Rectal smooth muscle tissue (tissue), 1 donor: ENCODE measurements around the gene TGFBR3.
"Not testable (repeated sequence)": the region's sequence is repeated elsewhere in the genome, so short reads cannot be mapped to it uniquely, and the experiment has no call there.

Experiments used
- H3K27ac ChIP-seq: one replicate; pipeline ENCODE4 v1.7.0; 2013; ENCODE audit warnings: low read depth, low read length, inconsistent platforms
- H3K27me3 ChIP-seq: one replicate; pipeline ENCODE4 v1.7.0; 2013; ENCODE audit warnings: low read length; ENCODE audit not compliant: control insufficient read depth, insufficient read depth
- H3K36me3 ChIP-seq: one replicate; pipeline ENCODE4 v1.7.0; 2013; ENCODE audit warnings: low read length; ENCODE audit not compliant: control insufficient read depth, insufficient read depth
- H3K4me1 ChIP-seq: one replicate; pipeline ENCODE4 v1.7.0; 2013; ENCODE audit warnings: low read length; ENCODE audit not compliant: control insufficient read depth, insufficient read depth
- H3K4me3 ChIP-seq: one replicate; pipeline ENCODE4 v1.7.0; 2013; ENCODE audit warnings: low read length
- H3K9ac ChIP-seq: one replicate; pipeline ENCODE4 v1.7.0; 2013; ENCODE audit warnings: low read length

TGFBR3 gene

DNA sequence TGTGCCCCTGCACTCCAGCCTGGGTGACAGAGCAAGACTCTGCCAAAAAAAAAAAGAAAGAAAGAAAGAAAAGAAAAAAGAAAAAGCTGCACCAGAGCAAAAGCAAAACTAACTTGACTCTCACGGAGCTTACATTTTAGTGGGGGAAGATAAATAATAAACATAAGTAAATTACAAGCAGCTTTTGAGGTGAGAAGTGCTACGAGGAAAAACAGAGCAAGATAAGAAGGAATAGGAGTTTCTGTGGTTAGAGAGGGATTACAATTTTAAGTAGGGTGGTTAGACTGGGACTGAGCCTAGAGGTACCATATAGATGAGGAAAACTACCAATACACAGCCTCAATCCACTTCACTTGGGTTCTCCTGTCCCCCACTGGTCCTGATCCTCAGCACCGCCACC lies 43.9 kb downstream of the TGFBR3 start:
- Histone ChIP-seq H3K4me1 (peaks cover 17% of the 10 kb centered on the region), H3K9ac (no peak overlapping the region), H3K27me3 (no peaks in the 10 kb centered on the region), H3K4me3 (no peak overlapping the region), H3K27ac (no peak overlapping the region), H3K36me3 (no peaks in the 10 kb centered on the region)

DNA sequence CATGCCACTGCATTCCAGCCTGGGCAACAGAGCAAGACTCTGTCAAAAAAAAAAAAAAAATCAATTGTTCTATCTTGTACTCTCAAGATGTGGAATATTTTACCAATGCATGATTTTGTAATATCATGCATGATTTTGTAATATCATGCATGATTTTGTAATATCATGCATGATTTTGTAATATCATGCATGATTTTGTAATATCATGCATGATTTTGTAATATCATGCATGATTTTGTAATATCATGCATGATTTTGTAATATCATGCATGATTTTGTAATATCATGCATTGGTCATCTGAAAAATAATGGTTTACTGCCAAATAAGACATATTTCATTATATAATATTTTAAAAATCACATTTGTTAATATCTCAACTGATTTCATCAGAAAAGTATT lies 45.7 kb downstream of the TGFBR3 start:
- not testable (repeated sequence) for H3K4me1 ChIP-seq, H3K9ac ChIP-seq, H3K27me3 ChIP-seq, H3K4me3 ChIP-seq, H3K36me3 ChIP-seq, H3K27ac ChIP-seq

DNA sequence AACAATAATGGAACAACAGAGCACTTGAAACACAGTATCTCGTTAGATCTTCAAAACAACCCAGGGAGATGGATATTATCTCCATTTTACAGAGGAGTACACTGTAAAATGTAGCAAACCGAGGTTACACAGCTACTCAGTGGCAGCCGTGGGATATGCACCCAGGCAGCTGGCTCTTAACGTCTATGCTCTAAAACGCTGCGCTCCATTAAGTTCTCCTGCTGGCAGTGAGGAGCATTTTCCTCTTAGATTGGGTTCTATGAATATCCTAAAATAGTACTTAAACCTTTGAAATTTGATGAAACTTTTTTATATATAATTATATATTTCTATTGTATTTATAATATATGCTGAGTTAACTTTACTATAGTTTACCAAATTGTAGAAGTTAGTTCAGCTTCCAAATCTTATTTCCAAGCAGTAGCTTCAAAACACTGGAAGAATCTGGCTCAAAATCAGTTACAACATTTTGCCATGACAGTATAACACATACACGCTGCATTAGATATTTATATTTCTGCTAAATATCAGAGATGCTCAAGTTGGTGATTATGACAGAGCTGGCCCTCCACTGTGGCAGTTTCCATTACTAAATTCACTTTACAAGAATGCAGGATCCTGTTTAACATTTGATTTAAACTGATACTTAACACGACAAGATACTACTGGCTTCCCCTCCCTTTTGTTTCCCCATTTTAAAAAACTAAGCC lies 49.5 kb downstream of the TGFBR3 start:
- H3K4me1 ChIP-seq, result peaks cover 9% of the 10 kb centered on the region
- no peaks in the 10 kb centered on the region for H3K27me3 ChIP-seq
- no peak overlapping the region for H3K9ac ChIP-seq
- H3K4me3 ChIP-seq, result no peak overlapping the region
- peak overlapping the region; percentile 27 for H3K27ac ChIP-seq
- no peaks in the 10 kb centered on the region for H3K36me3 ChIP-seq

DNA sequence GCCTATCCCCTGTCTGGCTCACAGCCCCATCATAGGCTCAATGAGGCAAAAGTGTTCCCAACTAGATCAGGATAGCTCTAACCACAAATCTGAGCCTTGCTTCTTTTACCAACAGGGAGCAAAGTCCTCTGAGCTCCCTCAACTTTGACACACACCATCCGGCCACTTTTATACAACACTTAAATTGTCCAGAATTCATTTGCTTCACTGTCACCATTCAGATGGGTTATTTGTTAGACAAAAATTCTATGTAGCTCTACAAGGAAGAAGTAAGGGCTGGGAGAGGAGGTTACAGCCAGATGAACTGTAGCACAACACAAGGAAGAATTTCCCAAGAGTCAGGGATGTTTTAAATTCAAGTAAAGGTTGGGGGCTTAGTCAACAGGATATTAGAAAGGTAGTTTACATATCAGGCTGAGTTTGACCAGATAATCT lies 50.8 kb downstream of the TGFBR3 start:
- no peak overlapping the region for H3K27ac ChIP-seq
- peaks cover 19% of the 10 kb centered on the region for H3K4me1 ChIP-seq
- H3K36me3 ChIP-seq, result no peaks in the 10 kb centered on the region

DNA sequence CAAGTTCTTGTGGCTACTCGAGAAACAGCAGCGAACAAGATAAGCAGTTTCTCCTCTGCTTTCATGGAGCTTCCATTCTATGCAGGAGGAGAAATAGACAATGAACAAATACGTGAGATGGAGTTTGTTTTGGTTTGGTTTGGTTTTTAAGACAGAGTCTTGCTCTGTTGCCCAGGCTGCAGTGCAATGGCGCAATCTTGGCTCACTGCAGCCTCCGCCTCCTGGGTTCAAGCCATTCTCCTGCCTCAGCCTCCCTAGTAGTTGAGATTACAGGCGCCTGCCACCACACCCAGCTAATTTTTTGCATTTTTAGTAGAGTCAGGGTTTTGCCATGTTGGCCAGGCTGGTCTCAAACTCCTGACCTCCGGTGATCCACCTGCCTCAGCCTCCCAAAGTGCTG lies 51.4 kb downstream of the TGFBR3 start:
- not testable (repeated sequence) for H3K9ac ChIP-seq, H3K36me3 ChIP-seq, H3K4me3 ChIP-seq, H3K27me3 ChIP-seq
- Histone ChIP-seq H3K27ac (peak overlapping the region; percentile 16), H3K4me1 (peaks cover 22% of the 10 kb centered on the region)

More for the DNA sequence above, 50.8 kb downstream of the TGFBR3 start:
- Histone ChIP-seq H3K9ac (no peak overlapping the region), H3K4me3 (no peak overlapping the region), H3K27me3 (no peaks in the 10 kb centered on the region)

DNA sequence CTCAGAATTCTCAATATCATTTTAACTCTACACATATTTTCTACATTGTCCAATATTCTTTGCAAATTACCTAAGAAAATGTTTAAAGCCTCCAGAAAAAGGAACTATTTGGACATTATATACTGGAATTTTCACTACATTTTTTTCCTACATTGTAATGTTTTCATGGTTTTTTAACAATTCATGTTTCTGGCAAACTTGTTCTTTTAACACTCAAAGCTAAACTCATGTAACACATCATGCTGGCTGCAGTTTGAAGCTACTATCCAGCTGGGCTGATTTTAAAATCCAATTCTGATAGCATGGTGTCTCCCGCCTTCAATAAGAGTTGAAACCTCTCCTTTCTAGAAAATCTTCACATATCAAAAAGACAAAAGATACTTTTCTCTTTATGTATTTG lies 52.0 kb downstream of the TGFBR3 start:
- Histone ChIP-seq H3K36me3 (no peaks in the 10 kb centered on the region), H3K27ac (peak overlapping the region; percentile 16), H3K4me1 (peaks cover 22% of the 10 kb centered on the region), H3K4me3 (no peak overlapping the region), H3K27me3 (no peaks in the 10 kb centered on the region), H3K9ac (no peak overlapping the region)

DNA sequence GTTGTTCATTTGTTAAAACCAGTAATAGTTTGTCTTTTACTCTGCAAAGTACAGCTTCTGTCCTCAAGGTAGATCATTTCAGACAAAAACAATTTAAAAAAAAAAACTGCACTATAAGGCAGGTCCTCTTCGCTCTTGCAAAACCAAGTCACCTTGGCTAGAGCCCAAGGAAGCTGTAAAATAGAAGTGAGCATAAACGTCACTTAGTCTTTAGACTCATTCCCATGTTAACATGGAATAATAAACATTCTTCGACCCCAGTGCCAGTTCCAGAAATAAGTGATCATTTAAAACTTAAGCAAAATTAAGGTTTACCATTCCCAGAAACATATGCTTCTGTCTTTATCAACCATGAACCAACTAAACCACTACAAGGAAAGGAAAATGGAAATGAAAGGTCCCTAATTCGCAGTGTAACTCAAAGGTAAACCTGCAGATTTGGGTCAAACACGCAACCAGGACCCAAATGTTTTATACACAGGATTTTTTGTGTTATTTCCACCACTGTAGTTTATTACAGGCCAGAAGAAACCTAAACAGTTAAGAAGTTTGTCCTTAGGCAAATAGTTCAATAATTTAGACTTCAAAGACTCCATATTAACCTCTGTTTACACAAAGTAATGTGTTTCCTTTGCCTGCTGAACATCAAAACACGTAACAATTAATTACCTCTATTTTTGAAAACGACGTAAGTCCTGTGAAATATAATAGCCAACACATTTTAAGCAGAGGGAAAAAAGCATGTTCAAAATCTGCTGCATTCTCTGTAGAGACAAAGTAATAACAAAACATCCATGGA lies 54.6 kb downstream of the TGFBR3 start:
- Histone ChIP-seq H3K9ac (no peak overlapping the region), H3K4me1 (peaks cover 22% of the 10 kb centered on the region), H3K27me3 (no peaks in the 10 kb centered on the region), H3K36me3 (no peaks in the 10 kb centered on the region), H3K27ac (peak overlapping the region; percentile 72), H3K4me3 (no peak overlapping the region)

DNA sequence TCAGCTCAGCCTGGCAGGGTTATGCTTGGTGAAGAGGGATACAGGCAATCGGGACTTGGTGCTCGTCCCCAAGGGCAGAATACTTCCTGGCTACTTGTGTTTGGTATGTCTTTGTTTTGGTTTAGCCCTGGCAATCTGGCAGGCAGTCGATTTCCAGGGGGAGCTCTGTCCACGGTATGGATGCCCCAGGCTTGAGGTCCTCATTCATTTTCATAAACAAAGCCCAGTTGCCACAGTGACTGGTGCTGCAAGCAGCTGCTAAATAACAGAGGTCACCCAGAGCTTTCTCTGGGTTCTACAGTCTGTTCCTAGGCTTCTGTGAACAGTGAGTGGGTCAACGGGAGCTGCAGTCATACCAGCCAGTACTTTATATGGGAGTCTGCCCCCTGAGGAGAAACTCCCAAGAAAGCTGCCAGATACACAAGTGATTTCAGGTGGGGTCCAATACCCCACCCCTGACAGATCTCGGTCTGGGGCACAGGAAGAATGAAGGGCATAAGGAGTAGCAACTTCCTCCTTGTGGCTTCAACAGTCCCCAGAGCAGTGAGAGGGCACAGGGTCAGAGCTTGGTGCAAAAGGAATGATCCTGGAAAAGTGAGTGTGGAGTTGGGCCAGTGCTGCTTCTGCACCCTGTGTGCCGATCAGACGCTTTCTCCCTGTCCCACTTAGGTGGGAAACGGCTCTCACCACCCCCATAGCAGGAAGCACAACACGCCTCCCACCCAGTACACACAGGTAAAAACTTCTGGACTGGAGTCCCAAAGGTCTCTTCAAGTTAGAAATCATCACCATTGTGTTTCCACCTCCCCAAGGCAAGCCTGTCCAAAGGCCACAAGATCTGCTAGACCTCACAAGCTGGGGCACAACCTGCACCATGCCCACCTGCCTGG lies 55.5 kb downstream of the TGFBR3 start:
- Histone ChIP-seq H3K9ac (no peak overlapping the region), H3K27ac (peak overlapping the region; percentile 72), H3K4me3 (peak overlapping the region; percentile 7), H3K4me1 (peaks cover 22% of the 10 kb centered on the region), H3K36me3 (no peaks in the 10 kb centered on the region), H3K27me3 (no peaks in the 10 kb centered on the region)

DNA sequence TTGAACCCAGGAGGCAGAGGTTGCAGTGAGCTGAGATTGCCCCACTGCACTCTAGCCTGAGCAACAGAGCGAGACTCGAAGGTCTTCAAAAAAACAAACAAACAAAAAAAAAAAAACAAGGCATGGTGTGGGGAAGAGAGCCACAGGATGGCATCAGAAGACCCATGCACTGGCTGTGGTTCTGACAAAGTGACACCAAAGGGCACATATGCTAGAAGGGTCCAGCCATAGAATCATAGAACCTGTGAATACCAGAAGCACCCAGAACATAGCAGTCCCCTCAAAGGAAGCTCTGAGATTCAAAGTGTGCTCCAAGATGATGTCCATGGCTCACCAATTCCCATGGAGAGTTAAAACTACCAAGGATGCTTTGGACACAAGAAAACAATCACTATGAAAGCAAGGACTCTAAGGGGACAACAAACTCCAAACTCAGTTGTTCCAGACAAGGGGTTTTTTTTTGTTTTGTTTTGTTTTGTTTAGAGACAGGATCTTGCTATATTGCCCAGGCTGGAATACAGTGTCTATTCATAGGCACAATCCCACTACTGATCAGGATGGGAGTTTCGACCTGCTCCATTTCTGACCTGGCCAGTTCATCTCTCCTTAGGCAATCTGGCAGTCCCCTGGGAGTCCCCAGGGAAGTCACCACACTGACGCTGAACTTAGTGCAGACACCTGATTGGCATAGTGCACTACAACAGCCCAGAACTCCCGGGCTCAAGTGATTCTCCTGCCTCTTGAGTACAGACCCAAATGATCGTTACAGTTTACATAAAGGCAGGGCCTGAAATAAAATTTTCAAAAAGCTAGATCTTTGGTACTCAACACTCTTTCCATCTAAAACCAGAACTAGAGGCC lies 56.4 kb downstream of the TGFBR3 start:
- no peaks in the 10 kb centered on the region for H3K27me3 ChIP-seq
- H3K9ac ChIP-seq, result no peak overlapping the region
- peaks cover 18% of the 10 kb centered on the region for H3K4me1 ChIP-seq
- no peak overlapping the region for H3K4me3 ChIP-seq
- peak overlapping the region; percentile 72 for H3K27ac ChIP-seq
- H3K36me3 ChIP-seq, result no peaks in the 10 kb centered on the region

DNA sequence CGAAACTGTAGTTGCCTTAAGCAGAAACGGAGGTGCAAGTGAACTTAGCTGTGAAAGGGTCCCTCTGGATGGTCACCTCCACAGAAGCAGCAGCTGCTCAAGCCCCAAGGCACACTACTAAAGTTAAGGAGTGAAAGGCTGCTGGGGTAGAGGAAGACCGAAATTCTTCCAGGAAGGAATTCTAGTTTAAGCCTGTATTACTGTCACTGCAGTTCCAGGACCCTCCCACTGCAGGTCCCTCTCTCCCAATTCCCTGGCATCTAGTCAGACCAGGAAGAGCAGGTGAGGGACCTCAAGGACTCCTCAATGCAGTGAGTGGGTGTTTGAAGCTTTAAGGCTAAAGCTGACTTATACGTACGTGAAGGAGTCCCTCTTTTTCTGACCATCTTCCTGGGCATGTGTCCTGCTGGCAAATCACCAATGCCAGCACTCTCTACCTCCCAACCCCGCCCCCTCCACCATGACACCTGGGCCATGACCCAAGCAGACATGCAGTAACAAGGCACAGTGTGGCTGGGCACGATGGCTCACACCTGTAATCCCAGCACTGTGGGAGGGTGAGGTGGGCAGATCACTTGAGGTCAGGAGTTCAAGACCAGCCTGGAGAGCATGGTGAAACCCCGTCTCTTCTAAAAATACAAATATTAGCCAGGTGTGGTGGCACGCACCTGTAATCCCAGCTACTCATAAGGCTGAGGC lies 57.2 kb downstream of the TGFBR3 start:
- Histone ChIP-seq H3K27ac (peak overlapping the region; percentile 48), H3K9ac (no peak overlapping the region), H3K27me3 (no peaks in the 10 kb centered on the region), H3K4me3 (no peak overlapping the region), H3K36me3 (no peaks in the 10 kb centered on the region), H3K4me1 (peaks cover 18% of the 10 kb centered on the region)
